Panc1 (cell line): ENCODE results near the gene CASP10. TPM values are rescaled to one million over a fixed set of nuclear protein-coding genes. Genes with fewer than 3 reads are reported as not detected.

Source experiments
- ATAC-seq: fragments of 200-7000 bp; cut with Tn5 transposase; 2 replicates; pipeline ENCODE4 v1.9.1; 2020; ENCODE audit warnings: mild to moderate bottlenecking, moderate library complexity
- BruUV-seq: library from RNA; stranded (reverse); fragments of 400-500 nt; replicated peaks from 2 replicates; lab custom pipeline; 2021; lab: Mats Ljungman, UMichigan
- CTCF ChIA-PET: fragments of 300-600 bp; sonication (Branson Sonifier 250); formaldehyde crosslinking; loops from one replicate; lab custom pipeline; 2022; ENCODE audit warnings: antibody characterized with exemption; lab: Charles Lee
- POLR2A ChIA-PET: fragments of 300-600 bp; sonication (Branson Sonifier 250); formaldehyde crosslinking; loops from one replicate; lab custom pipeline; 2022; ENCODE audit warnings: antibody characterized with exemption; lab: Charles Lee
- DNase-seq: peaks from one replicate; pipeline ENCODE4 v3.0.0-alpha.2; 2010; ENCODE audit warnings: low read depth, low spot score
- H3K27ac ChIP-seq: 2 replicates; pipeline ENCODE4 v1.5.1; 2011; ENCODE audit warnings: mild to moderate bottlenecking, low read length, inconsistent platforms
- H3K27me3 ChIP-seq: fragments of 200-500 bp; sonication (Bioruptor generic); 2 replicates; pipeline ENCODE4 v1.6.0; 2014; ENCODE audit warnings: low read length, inconsistent platforms; ENCODE audit not compliant: control insufficient read depth, insufficient read depth
- H3K36me3 ChIP-seq: fragments of 200-500 bp; sonication (Bioruptor generic); 2 replicates; pipeline ENCODE4 v1.5.1; 2014; ENCODE audit warnings: inconsistent platforms, mild to moderate bottlenecking, low read length, moderate library complexity; ENCODE audit not compliant: control insufficient read depth, insufficient read depth
- H3K4me1 ChIP-seq: 2 replicates; pipeline ENCODE4 v1.5.1; 2011; ENCODE audit warnings: inconsistent platforms, mild to moderate bottlenecking, low read length, moderate library complexity; ENCODE audit not compliant: control insufficient read depth, insufficient read depth
- H3K4me3 ChIP-seq, 2 experiments: 2 replicates each; pipeline ENCODE4 v1.5.1; 2011 to 2012; ENCODE audit warnings: low read depth in 2 of 2, low read length in 2 of 2, mild to moderate bottlenecking in 2 of 2, inconsistent platforms in 1 of 2, moderate library complexity in 1 of 2
- H3K9me3 ChIP-seq: fragments of 200-500 bp; sonication (Bioruptor generic); 2 replicates; pipeline ENCODE4 v1.5.1; 2014; ENCODE audit warnings: low read depth, mild to moderate bottlenecking, inconsistent platforms, low read length, moderate library complexity; ENCODE audit not compliant: control insufficient read depth, insufficient read depth
- POLR2AphosphoS5 ChIP-seq: IDR thresholded peaks from 2 replicates; pipeline ENCODE4 v1.6.1; 2012; ENCODE audit warnings: mild to moderate bottlenecking, low read depth, low read length, moderate library complexity
- REST ChIP-seq, 2 experiments: IDR thresholded peaks; 2 replicates each; pipeline ENCODE4 v1.6.1; 2011 to 2012; ENCODE audit warnings: low read depth in 2 of 2, control low read depth in 1 of 2, low read length in 1 of 2, mild to moderate bottlenecking in 1 of 2, moderate library complexity in 1 of 2; ENCODE audit not compliant: insufficient read depth in 1 of 2
- SIN3A ChIP-seq: IDR thresholded peaks from 2 replicates; pipeline ENCODE4 v1.6.1; 2012; ENCODE audit warnings: low read depth, mild to moderate bottlenecking, low read length, moderate library complexity, borderline replicate concordance; ENCODE audit not compliant: insufficient read depth
- TCF7L2 ChIP-seq: IDR thresholded peaks from 2 replicates; pipeline ENCODE4 v1.6.1; 2011; ENCODE audit warnings: mild to moderate bottlenecking, low read depth, low read length, inconsistent platforms
- in situ Hi-C: cut with HindIII; loops from 2 replicates; pipeline ENCODE4 v1.10.0; 2016; ENCODE audit warnings: low sequenced_read_pairs, low pct_unique_long_range_greater_than_20kb
- intact Hi-C: fragments of 100-400 bp; cut with micrococcal nuclease; formaldehyde crosslinking; loops from one replicate; pipeline ENCODE4 v1.10.0; 2022; ENCODE audit not compliant: unreplicated experiment
- total RNA-seq: library from RNA; stranded (reverse); gene quantifications from one replicate; pipeline ENCODE4 v1.2.1, GENCODE V29; 2021; ENCODE audit not compliant: unreplicated experiment
- TF ChIP-seq, protein P1 (sequence below): fragments of 450-650 bp; IDR thresholded peaks from 2 replicates; pipeline ENCODE4 v1.5.1; 2017; ENCODE audit warnings: mild to moderate bottlenecking

Gene CASP10
- total RNA-seq, 1 experiment from 2014 or later, result 0.87 TPM

GRCh38 chr2:201267278-201268030 is 84.5 kb downstream of the CASP10 start:
- in situ Hi-C loops (no loop called here), intact Hi-C loops (no loop called here)
- peaks cover 10% of the 10 kb centered on the region; the same call in 1 of the 2 replicates for H3K4me1 ChIP-seq
- BruUV-seq, result no TSS peak
- H3K27me3 ChIP-seq, result no peaks in the 10 kb centered on the region
- ATAC-seq (no peak), DNase-seq (no peak)
- CTCF ChIA-PET, result interaction anchor here (0.7 kb wide), 1 partner anchor 225 kb away, joined by 3 read pairs; no protein-coding TSS in a partner anchor
- H3K9me3 ChIP-seq, result no peaks in the 10 kb centered on the region
- no peak overlapping the region for H3K27ac ChIP-seq
- H3K36me3 ChIP-seq, result no peaks in the 10 kb centered on the region; the same call in 1 of the 2 replicates
- POLR2A ChIA-PET, result interaction anchor here (0.7 kb wide), 1 partner anchor 400 kb away, joined by 3 read pairs; no protein-coding TSS in a partner anchor
- no peak overlapping the region for H3K4me3 ChIP-seq
- TF ChIP-seq, protein P1, sequence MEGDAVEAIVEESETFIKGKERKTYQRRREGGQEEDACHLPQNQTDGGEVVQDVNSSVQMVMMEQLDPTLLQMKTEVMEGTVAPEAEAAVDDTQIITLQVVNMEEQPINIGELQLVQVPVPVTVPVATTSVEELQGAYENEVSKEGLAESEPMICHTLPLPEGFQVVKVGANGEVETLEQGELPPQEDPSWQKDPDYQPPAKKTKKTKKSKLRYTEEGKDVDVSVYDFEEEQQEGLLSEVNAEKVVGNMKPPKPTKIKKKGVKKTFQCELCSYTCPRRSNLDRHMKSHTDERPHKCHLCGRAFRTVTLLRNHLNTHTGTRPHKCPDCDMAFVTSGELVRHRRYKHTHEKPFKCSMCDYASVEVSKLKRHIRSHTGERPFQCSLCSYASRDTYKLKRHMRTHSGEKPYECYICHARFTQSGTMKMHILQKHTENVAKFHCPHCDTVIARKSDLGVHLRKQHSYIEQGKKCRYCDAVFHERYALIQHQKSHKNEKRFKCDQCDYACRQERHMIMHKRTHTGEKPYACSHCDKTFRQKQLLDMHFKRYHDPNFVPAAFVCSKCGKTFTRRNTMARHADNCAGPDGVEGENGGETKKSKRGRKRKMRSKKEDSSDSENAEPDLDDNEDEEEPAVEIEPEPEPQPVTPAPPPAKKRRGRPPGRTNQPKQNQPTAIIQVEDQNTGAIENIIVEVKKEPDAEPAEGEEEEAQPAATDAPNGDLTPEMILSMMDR, result no peak
- no peak for TF ChIP-seq POLR2AphosphoS5
- TF ChIP-seq REST (IDR thresholded peaks at IDR 0.05; ENCODE audit: insufficient read depth in 1 of 2, low read depth in 2 of 2, low read length in 1 of 2), result no peak
- no peak for TF ChIP-seq TCF7L2
- TF ChIP-seq SIN3A, result no peak

DNA sequence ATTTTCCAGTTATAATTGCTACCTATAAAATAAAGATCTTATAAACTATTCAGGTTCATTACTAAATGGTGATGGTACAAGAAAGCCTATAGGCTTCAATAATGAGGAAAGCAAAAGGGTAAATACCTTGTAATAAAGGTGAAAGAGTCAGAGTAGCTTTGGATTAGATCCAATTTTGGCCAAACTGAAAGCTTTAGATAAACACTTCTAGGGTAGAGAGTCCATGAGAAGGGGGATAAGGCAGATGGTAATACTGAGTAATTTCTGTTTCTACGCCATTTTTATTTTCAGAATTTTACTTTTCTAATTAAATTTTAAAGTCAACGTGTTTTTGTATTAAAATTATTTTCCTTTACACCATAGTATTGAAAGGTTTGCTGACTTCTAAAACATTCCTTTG is 86.8 kb downstream of the CASP10 start:
- Histone ChIP-seq H3K27ac (no peak overlapping the region), H3K27me3 (no peaks in the 10 kb centered on the region), H3K9me3 (no peaks in the 10 kb centered on the region), H3K4me3 (no peak overlapping the region), H3K36me3 (no peaks in the 10 kb centered on the region; the same call in 1 of the 2 replicates), H3K4me1 (no peaks in the 10 kb centered on the region)
- ChIA-PET CTCF (no interaction called here), POLR2A (no interaction called here)
- ATAC-seq (no peak), DNase-seq (no peak)
- TF ChIP-seq POLR2AphosphoS5 (no peak), TCF7L2 (no peak), REST (IDR thresholded peaks at IDR 0.05; ENCODE audit: insufficient read depth in 1 of 2, low read depth in 2 of 2, low read length in 1 of 2) (no peak), SIN3A (no peak)
- TF ChIP-seq, protein P1, result no peak
- intact Hi-C loops (no loop called here), in situ Hi-C loops (no loop called here)
- BruUV-seq, result no TSS peak
